GM12878 (cell line): ENCODE results near the gene MPHOSPH9. TPM values are rescaled to one million over a fixed set of nuclear protein-coding genes. Genes with fewer than 3 reads are reported as not detected.

Source experiments
- CEBPB ChIP-seq, 2 experiments: fragments of 150-350 bp in 1 of 2; IDR thresholded peaks; 2 replicates each; pipeline ENCODE4 v1.6.1; 2012 to 2014; ENCODE audit warnings: low read depth in 2 of 2, low read length in 2 of 2, borderline replicate concordance in 1 of 2, inconsistent platforms in 1 of 2
- CREB1 ChIP-seq: IDR thresholded peaks from 2 replicates; pipeline ENCODE4 v1.6.1; 2012; ENCODE audit warnings: low read depth, mild to moderate bottlenecking, inconsistent platforms
- FOXM1 ChIP-seq: IDR thresholded peaks from 2 replicates; pipeline ENCODE4 v1.6.1; 2012; ENCODE audit warnings: low read depth, mild to moderate bottlenecking, inconsistent platforms, low read length, moderate library complexity
- KAT2A ChIP-seq: conservative IDR thresholded peaks from 2 replicates; pipeline ENCODE4 v1.6.1; 2011; ENCODE audit warnings: low read depth, low read length; ENCODE audit not compliant: control insufficient read depth
- LARP7 ChIP-seq: fragments of 450-650 bp; IDR thresholded peaks from 2 replicates; pipeline ENCODE4 v1.6.1; 2017; ENCODE audit warnings: mild to moderate bottlenecking
- MTA3 ChIP-seq: IDR thresholded peaks from 2 replicates; pipeline ENCODE4 v1.6.1; 2012; ENCODE audit warnings: low read length, inconsistent platforms, borderline replicate concordance
- NBN ChIP-seq: fragments of 450-650 bp; IDR thresholded peaks from 2 replicates; pipeline ENCODE4 v1.6.1; 2016
- SMAD1 ChIP-seq: fragments of 450-650 bp; IDR thresholded peaks from 2 replicates; pipeline ENCODE4 v1.6.1; 2018; ENCODE audit warnings: mild to moderate bottlenecking, low read depth; ENCODE audit not compliant: partially characterized antibody
- SRF ChIP-seq, 2 experiments: IDR thresholded peaks; 2 replicates each; pipeline ENCODE4 v1.6.1; 2011; ENCODE audit warnings: low read depth in 2 of 2, low read length in 2 of 2, mild to moderate bottlenecking in 1 of 2, moderate library complexity in 1 of 2
- STAT3 ChIP-seq: IDR thresholded peaks from 2 replicates; pipeline ENCODE4 v1.6.1; 2011; ENCODE audit warnings: low read depth, low read length, improper control_type of control experiment
- SUPT20H ChIP-seq: IDR thresholded peaks from 2 replicates; pipeline ENCODE4 v1.6.1; 2011; ENCODE audit warnings: low read depth, mild to moderate bottlenecking, low read length, moderate library complexity, borderline replicate concordance; ENCODE audit not compliant: control insufficient read depth
- ZNF217 ChIP-seq: fragments of 450-650 bp; IDR thresholded peaks from 2 replicates; pipeline ENCODE4 v1.6.1; 2017; ENCODE audit warnings: antibody characterized with exemption, mild to moderate bottlenecking
- ZNF274 ChIP-seq: IDR thresholded peaks from one replicate; pipeline ENCODE4 v1.8.0; 2011; ENCODE audit not compliant: insufficient read length, insufficient read depth
- polyA plus RNA-seq, 11 experiments: library from polyadenylated mRNA; depleted of rRNA in 4 of 11; unstranded in 6 of 11; stranded (reverse) in 5 of 11; fragments of >200 nt; fragmentation: Nextera tagmentation in 4 of 11; fragmentation: Illumina TruSeq in 1 of 11; extraction: Ambion mirVana in 4 of 11; extraction: Trizol in 1 of 11; gene quantifications; 1 replicate in 1 of 11; 2 replicates in 10 of 11; pipeline versions ENCODE4 v1.2.1 to v1.2.3, GENCODE V29; 2011 to 2016; ENCODE audit warnings: inconsistent platforms in 2 of 11, missing spikeins in 2 of 11, low read depth in 1 of 11
- total RNA-seq, 4 experiments: library from RNA; depleted of rRNA in 3 of 4; stranded (reverse); fragments of >200 nt in 3 of 4; fragmentation: Illumina TruSeq in 1 of 4; extraction: Trizol in 1 of 4; gene quantifications; 2 replicates each; pipeline versions ENCODE4 v1.2.1 to v1.2.3, GENCODE V29; 2013 to 2021
- TF ChIP-seq, protein P1 (sequence below): fragments of 450-650 bp; conservative IDR thresholded peaks from 2 replicates; pipeline ENCODE4 v1.6.1; 2017; ENCODE audit warnings: mild to moderate bottlenecking, moderate library complexity
- TF ChIP-seq, protein P2 (sequence below): fragments of 450-650 bp; IDR thresholded peaks from 2 replicates; pipeline ENCODE4 v1.6.1; 2017; ENCODE audit warnings: mild to moderate bottlenecking, moderate library complexity
- TF ChIP-seq, protein P3 (sequence below): IDR thresholded peaks from 2 replicates; pipeline ENCODE4 v1.6.1; 2011; ENCODE audit warnings: borderline replicate concordance, low read depth, mild to moderate bottlenecking, moderate library complexity, low read length; ENCODE audit not compliant: insufficient read depth, poor library complexity, severe bottlenecking
- TF ChIP-seq, protein P4 (sequence below): IDR thresholded peaks from 2 replicates; pipeline ENCODE4 v1.6.1; 2012; ENCODE audit warnings: low read depth, low read length, improper control_type of control experiment
- TF ChIP-seq, protein P5 (sequence below): fragments of 450-650 bp; formaldehyde crosslinking; IDR thresholded peaks from 2 replicates; pipeline ENCODE4 v1.4.0; 2022; ENCODE audit warnings: mild to moderate bottlenecking, moderate library complexity

MPHOSPH9 gene
- total and polyA plus RNA-seq, 10 of the 15 experiments (the other 5 are each of a cell fraction or from before 2014, with no cell fraction given): 11.5 to 72.2 (median 45.7) TPM

DNA sequence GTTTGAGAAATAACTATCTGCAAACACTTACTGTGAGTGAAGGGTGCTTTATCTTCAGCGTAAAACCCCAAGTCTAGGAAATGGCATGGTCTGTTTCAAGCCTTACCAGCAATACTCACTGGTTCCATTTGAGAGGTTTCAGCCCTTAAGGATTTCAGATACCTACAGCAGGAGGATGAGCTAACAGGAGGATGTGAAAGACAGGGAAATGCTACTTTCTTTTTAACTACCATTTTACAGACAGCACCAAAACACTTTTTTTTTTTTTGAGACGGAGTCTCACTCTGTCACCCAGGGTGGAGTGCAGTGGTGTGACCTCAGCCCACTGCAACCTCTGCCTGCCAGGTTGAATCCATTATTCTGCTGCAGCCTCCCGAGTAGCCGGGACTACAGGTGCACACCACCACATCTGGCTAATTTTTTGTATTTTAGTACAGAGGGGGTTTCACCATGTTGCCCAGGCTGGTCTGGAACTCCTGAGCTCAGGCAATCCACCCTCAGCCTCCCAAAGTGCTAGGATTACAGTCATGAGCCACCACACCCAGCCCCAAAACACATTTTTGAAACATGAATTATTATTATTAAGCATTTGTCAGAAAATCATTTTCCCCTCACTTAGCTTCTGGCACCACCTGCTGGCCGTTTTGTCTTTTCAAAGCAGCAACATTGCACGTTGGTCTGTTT, 4.8 kb upstream of the MPHOSPH9 start (continued):
- TF ChIP-seq, protein P1, sequence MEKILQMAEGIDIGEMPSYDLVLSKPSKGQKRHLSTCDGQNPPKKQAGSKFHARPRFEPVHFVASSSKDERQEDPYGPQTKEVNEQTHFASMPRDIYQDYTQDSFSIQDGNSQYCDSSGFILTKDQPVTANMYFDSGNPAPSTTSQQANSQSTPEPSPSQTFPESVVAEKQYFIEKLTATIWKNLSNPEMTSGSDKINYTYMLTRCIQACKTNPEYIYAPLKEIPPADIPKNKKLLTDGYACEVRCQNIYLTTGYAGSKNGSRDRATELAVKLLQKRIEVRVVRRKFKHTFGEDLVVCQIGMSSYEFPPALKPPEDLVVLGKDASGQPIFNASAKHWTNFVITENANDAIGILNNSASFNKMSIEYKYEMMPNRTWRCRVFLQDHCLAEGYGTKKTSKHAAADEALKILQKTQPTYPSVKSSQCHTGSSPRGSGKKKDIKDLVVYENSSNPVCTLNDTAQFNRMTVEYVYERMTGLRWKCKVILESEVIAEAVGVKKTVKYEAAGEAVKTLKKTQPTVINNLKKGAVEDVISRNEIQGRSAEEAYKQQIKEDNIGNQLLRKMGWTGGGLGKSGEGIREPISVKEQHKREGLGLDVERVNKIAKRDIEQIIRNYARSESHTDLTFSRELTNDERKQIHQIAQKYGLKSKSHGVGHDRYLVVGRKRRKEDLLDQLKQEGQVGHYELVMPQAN: no peak
- TF ChIP-seq SRF (IDR thresholded peaks at IDR 0.05; ENCODE audit: low read depth in 2 of 2, low read length in 2 of 2): no peak
- no peak for TF ChIP-seq KAT2A
- peak; percentile 44; the same call in 1 of the 2 replicates for TF ChIP-seq MTA3
- TF ChIP-seq CREB1: peak; percentile 44
- TF ChIP-seq CEBPB (IDR thresholded peaks at IDR 0.05; ENCODE audit: borderline replicate concordance in 1 of 2, low read depth in 2 of 2, low read length in 2 of 2): no peak
- no peak for TF ChIP-seq ZNF217
- no peak for TF ChIP-seq SUPT20H
- TF ChIP-seq ZNF274: no peak
- TF ChIP-seq, protein P2, sequence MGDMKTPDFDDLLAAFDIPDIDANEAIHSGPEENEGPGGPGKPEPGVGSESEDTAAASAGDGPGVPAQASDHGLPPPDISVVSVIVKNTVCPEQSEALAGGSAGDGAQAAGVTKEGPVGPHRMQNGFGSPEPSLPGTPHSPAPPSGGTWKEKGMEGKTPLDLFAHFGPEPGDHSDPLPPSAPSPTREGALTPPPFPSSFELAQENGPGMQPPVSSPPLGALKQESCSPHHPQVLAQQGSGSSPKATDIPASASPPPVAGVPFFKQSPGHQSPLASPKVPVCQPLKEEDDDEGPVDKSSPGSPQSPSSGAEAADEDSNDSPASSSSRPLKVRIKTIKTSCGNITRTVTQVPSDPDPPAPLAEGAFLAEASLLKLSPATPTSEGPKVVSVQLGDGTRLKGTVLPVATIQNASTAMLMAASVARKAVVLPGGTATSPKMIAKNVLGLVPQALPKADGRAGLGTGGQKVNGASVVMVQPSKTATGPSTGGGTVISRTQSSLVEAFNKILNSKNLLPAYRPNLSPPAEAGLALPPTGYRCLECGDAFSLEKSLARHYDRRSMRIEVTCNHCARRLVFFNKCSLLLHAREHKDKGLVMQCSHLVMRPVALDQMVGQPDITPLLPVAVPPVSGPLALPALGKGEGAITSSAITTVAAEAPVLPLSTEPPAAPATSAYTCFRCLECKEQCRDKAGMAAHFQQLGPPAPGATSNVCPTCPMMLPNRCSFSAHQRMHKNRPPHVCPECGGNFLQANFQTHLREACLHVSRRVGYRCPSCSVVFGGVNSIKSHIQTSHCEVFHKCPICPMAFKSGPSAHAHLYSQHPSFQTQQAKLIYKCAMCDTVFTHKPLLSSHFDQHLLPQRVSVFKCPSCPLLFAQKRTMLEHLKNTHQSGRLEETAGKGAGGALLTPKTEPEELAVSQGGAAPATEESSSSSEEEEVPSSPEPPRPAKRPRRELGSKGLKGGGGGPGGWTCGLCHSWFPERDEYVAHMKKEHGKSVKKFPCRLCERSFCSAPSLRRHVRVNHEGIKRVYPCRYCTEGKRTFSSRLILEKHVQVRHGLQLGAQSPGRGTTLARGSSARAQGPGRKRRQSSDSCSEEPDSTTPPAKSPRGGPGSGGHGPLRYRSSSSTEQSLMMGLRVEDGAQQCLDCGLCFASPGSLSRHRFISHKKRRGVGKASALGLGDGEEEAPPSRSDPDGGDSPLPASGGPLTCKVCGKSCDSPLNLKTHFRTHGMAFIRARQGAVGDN: no peak
- TF ChIP-seq, protein P3, sequence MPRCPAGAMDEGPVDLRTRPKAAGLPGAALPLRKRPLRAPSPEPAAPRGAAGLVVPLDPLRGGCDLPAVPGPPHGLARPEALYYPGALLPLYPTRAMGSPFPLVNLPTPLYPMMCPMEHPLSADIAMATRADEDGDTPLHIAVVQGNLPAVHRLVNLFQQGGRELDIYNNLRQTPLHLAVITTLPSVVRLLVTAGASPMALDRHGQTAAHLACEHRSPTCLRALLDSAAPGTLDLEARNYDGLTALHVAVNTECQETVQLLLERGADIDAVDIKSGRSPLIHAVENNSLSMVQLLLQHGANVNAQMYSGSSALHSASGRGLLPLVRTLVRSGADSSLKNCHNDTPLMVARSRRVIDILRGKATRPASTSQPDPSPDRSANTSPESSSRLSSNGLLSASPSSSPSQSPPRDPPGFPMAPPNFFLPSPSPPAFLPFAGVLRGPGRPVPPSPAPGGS: no peak
- TF ChIP-seq NBN: 0 out of 2 replicates have a peak, but pooled peaks have one; percentile 37
- no peak for TF ChIP-seq LARP7
- TF ChIP-seq, protein P4, sequence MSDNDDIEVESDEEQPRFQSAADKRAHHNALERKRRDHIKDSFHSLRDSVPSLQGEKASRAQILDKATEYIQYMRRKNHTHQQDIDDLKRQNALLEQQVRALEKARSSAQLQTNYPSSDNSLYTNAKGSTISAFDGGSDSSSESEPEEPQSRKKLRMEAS: no peak
- TF ChIP-seq FOXM1: 0 out of 2 replicates have a peak, but pooled peaks have one; percentile 25
- TF ChIP-seq, protein P5, sequence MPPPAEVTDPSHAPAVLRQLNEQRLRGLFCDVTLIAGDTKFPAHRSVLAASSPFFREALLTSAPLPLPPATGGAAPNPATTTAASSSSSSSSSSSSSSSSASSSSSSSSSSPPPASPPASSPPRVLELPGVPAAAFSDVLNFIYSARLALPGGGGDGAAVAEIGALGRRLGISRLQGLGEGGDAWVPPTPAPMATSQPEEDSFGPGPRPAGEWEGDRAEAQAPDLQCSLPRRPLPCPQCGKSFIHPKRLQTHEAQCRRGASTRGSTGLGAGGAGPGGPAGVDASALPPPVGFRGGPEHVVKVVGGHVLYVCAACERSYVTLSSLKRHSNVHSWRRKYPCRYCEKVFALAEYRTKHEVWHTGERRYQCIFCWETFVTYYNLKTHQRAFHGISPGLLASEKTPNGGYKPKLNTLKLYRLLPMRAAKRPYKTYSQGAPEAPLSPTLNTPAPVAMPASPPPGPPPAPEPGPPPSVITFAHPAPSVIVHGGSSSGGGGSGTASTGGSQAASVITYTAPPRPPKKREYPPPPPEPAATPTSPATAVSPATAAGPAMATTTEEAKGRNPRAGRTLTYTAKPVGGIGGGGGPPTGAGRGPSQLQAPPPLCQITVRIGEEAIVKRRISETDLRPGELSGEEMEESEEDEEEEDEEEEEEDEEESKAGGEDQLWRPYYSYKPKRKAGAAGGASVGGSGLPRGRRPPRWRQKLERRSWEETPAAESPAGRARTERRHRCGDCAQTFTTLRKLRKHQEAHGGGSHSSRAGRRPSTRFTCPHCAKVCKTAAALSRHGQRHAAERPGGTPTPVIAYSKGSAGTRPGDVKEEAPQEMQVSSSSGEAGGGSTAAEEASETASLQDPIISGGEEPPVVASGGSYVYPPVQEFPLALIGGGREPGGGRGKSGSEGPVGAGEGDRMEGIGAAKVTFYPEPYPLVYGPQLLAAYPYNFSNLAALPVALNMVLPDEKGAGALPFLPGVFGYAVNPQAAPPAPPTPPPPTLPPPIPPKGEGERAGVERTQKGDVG (CRISPR knock-in tag): no peak
- no peak for TF ChIP-seq SMAD1
- no peak for TF ChIP-seq STAT3
